Activated CD4-positive, alpha-beta T cell treated with anti-CD3 and anti-CD28 coated beads for 1 hour (primary cell): ENCODE results near the gene NFS1.
"Not testable (repeated sequence)": the region's sequence is repeated elsewhere in the genome, so short reads cannot be mapped to it uniquely, and the experiment has no call there.

Source experiments
- DNase-seq: peaks from one replicate; pipeline ENCODE4 v3.0.0-alpha.2; 2020

Gene NFS1

GRCh38 chr20:35699127-35699956 is at the start of gene NFS1, which contains the start of gene ROMO1:
TSS of gene NFS1 (minus strand) at chr20:35699352. CDS start at chr20:35699288, 64 bp downstream.
TSS of gene ROMO1 (plus strand) at chr20:35699405. CDS start at chr20:35699633, 228 bp downstream.
- DNase-seq, result peak; percentile 78

DNA sequence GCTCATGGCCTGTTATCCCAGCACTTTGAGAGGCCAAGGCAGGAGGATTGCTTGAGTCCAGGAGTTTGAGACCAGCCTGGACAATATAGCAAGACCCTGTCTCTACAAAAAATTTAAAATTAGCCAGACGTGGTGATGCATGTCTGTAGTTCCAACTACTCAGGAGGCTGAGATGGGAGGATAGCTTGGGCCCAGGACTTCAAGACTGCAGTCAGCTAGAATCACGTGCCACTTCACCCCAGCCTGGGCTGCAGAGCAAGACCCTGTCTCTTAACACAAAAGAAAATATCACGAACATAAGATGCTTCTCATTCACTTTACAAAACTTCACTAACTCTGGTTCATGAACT is 45.3 kb upstream of the NFS1 start:
- not testable (repeated sequence) for DNase-seq

DNA sequence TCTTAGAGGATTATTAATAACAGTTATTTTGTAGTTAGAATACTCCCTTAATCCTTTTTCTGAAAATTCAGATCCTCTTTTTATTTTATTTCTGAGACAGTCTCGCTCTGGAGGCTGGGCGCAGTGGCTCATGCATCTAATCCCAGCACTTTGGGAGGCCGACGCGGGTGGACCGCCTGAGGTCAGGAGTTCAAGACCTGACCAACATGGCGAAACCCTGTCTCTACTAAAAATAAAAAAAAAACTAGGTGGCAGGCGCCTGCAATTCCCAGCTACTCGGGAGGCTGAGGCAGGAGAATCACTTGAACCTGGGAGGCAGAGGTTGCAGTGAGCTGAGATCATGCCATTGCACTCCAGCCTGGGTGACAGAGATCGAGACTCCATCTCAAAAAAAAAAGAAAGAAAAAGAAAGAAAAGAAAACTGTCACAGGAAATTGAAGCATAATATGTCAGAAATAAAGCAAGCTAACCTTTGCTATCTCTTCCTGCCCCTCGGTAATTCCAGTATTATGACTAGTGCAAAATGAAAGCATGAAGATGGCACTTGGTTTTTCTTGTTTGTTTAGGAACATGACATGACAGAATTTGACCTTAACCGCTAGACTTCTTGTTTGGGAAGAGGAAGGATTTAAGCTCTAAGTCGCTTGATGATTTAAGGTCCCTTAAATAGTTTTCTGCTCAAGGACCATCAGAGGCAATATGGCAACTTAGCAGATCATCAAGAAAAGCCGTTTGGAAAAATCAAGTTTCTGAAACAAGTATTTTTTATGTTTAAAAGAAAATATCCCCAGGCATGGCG is 44.7 kb upstream of the NFS1 start:
- no peak for DNase-seq

DNA sequence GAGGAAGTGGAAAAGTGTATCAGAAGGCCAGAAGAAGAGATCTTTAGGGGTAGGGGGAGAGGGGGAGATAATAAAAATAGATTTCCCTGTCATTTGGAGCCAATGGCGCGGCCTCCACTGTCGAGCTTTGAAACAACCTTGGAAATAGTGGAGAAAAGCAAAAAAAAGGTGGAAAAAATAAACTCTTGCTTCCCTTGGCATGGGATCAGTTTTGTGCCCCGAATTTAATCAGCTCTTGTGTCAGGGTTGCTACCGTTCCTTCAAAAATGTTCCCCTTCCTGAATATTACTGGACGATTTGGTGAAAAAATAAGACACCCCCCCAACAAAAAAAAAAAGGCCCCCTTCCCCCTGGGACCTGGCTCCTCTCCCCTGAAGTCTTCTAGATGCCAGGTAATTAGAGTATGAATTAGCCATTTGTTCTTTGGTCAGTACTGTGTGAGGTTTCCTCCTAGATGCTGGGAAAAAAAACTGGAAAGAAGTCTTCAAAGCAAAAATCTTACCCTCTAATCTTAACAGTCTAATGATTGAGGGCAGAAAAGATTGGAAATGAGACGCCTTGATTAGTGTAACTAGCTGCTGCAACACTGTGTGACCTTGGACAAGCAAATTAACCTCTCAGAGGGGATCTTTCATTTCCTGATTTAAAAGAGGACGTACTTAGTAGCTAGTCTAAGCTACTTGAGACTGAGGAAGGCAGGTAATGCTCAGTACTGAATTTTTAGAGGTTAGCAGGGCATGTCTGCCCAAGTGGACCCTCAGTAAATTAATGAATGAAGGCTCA is 43.8 kb upstream of the NFS1 start:
- no peak for DNase-seq

DNA sequence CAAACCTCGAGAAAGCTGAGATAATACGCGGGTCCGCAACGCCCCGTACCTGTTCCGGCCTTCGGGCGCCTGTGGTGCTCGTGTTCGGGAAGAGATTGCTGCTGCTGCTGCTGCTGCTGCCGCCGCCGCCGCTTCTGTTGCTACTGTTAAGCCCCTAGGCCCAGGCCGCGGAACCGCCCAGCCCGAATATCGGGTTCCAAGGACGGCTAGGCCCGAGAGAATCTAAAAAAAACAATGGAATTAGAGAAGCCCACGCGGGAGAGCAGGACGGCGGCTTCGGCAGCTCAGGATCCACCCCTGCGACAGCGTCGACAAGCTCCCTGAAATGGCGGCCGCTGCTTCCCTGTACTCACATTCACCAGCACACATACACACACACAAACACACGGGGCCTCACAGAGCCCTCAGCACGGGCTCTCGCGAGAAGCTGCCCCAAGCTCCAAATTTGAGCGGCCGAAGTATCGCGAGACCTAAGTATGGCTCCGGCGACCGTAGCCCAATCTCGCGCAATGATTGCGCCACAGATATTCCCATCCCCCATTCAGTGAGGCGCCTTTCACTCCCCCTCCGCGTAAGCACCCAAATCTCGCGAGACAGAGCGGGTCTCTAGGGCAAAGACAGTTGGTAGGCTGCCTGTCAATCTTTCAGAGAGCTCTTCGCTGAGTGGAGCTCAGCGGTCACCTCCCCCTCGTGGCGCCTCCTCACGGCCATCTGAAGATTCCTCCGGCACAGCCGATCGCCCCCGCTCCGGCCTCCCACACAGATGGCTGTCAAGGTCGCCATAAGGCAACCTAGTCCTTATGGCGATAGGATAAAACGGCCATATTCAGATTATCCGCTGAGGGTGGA is 43.0 kb upstream of the NFS1 start, which contains the start of gene RBM39:
TSS of gene RBM39 (minus strand) at position 369 of the 849 bp plus-strand sequence. CDS start 1,386 bp downstream, outside the sequence.
- DNase-seq, result peak; percentile 99

- no peak for DNase-seq
These were observed 40.4 kb upstream of the NFS1 start for GRCh38 chr20:35739294-35740163.

- DNase-seq, result no peak
These were observed 39.4 kb upstream of the NFS1 start for GRCh38 chr20:35738410-35739179.

DNA sequence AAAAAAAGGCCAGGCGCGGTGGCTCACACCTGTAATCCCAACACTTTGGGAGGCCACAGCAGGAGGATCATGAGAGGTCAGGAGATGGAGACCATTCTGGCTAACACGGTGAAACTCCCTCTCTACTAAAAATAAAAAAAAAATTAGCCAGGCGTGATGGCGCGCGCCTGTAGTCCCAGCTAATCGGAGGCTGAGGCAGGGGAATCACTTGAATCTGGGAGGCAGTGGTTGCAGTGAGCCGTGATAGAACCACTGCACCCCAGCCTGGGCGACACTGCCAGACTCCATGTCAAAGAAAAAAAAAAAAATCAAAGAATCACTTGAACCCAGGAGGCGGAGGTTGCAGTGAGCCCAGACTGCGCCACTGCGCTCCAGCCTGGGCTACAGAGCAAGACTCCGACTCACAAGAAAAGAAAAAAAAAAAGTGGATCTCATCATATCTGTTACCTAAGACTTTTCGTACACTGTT is 38.7 kb upstream of the NFS1 start:
- DNase-seq, result no peak

DNA sequence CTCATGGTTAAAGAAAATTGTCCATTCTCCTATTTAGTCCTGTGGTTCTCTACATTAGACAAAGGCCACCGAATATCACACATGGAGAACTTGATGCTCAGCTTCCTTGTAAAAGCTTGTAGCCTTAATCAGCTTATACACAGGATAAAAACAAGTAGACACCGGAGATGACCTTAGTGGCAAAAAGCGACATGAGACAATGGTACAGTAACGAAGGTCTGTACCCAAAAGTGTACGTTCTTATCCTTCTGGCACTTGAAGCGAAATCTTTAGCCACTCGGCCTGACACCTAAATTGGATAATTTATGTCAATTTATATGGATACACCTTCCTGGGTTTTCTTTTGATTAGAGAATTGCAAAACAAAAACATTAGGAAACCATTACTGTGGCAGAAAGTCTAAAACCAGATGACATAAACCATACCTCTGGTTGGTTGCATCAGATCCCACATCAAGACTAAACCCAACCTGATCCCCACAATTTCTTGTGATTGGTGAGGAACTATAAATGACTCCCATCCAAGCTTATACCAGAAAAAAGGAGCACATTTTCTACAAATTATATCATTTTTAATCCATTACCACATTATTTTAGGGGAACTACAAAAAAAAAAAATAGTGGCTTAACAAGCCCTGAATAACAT is 36.8 kb upstream of the NFS1 start:
- DNase-seq, result no peak

- no peak for DNase-seq
These were observed 35.9 kb upstream of the NFS1 start for GRCh38 chr20:35734777-35735649.

DNA sequence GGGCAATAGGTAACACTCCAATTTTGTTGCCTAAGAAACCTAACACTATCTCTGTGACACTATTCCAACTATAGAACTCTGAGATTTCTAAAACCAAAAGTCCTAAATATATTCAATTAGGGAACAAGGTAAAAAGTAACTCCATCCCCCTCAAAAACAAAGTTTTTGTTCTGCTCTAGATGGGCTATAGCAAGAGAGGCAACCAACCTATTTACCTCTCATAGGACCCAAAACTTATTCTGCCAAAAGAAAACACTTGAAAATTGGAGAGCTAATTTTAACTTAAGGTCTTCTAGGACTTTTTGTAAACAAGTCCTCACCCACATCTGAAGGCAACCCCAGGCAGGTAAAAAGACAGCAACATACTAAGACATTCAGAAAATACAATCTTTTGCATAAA is 35.2 kb upstream of the NFS1 start:
- DNase-seq, result no peak

DNA sequence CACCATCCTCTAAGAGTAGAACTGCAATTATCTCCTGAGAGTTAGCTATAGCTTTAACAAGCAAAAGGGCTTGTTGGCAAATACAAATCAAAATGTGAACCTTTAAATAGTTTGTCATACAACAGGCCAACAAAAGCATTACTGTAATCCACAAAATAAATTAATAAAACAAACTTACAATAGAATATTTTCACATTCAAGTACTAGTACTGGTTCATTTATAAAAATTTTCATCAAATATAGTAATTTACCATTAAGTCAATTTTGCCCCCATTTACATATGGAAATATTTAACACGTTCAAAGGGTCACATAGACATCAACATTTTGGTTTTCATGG is 33.5 kb upstream of the NFS1 start:
- no peak for DNase-seq

GRCh38 chr20:35731862-35732643 is 32.9 kb upstream of the NFS1 start:
- no peak for DNase-seq

GRCh38 chr20:35731469-35731788 is 32.3 kb upstream of the NFS1 start:
- DNase-seq, result no peak

- DNase-seq, result no peak
These were observed 31.7 kb upstream of the NFS1 start for GRCh38 chr20:35730583-35731468.

GRCh38 chr20:35729836-35730582 is 30.9 kb upstream of the NFS1 start:
- no peak for DNase-seq
